OCI-M1 (cell line): Measurements from ENCODE around the gene PTGIS.

Experiments used
- DNase-seq: peaks from one replicate; lab custom pipeline; 2025; lab: John Stamatoyannopoulos, UW

Gene PTGIS

GRCh38 chr20:49496553-49497397, 71.2 kb downstream of the PTGIS start:
- no peak for DNase-seq

GRCh38 chr20:49496043-49496442, 71.9 kb downstream of the PTGIS start:
- no peak for DNase-seq

- DNase-seq: no peak
Observed at GRCh38 chr20:49490689-49491088, 77.2 kb downstream of the PTGIS start.

- DNase-seq: no peak
Observed at GRCh38 chr20:49489688-49490087, 78.2 kb downstream of the PTGIS start.

GRCh38 chr20:49486064-49486463, 81.9 kb downstream of the PTGIS start:
- no peak for DNase-seq

- no peak for DNase-seq
Observed at GRCh38 chr20:49485563-49485962, 82.4 kb downstream of the PTGIS start.

GRCh38 chr20:49484180-49485140, 83.5 kb downstream of the PTGIS start:
- peak; percentile 71 for DNase-seq

GRCh38 chr20:49483696-49484123, 84.2 kb downstream of the PTGIS start:
- DNase-seq: no peak

GRCh38 chr20:49483018-49483695, 84.8 kb downstream of the PTGIS start:
- no peak for DNase-seq

GRCh38 chr20:49482621-49483017, 85.3 kb downstream of the PTGIS start, which contains the start of gene KCNB1:
TSS of gene KCNB1 (minus strand) at chr20:49482668. CDS start at chr20:49482480, 188 bp downstream.
- DNase-seq: no peak

- DNase-seq: no peak
Observed at GRCh38 chr20:49482173-49482572, 85.8 kb downstream of the PTGIS start.

- DNase-seq: no peak
Observed at GRCh38 chr20:49481116-49481515, 86.8 kb downstream of the PTGIS start.

- no peak for DNase-seq
Observed at GRCh38 chr20:49480236-49480635, 87.7 kb downstream of the PTGIS start.

- DNase-seq: no peak
Observed at GRCh38 chr20:49479785-49480184, 88.2 kb downstream of the PTGIS start.

- no peak for DNase-seq
Observed at GRCh38 chr20:49478754-49479689, 88.9 kb downstream of the PTGIS start.

GRCh38 chr20:49478266-49478665, 89.7 kb downstream of the PTGIS start:
- DNase-seq: no peak

GRCh38 chr20:49477200-49477599, 90.7 kb downstream of the PTGIS start:
- peak; percentile 7 for DNase-seq

GRCh38 chr20:49476016-49476355, 92.0 kb downstream of the PTGIS start:
- no peak for DNase-seq

GRCh38 chr20:49475292-49476015, 92.5 kb downstream of the PTGIS start:
- no peak for DNase-seq

GRCh38 chr20:49471397-49471796, 96.5 kb downstream of the PTGIS start:
- DNase-seq: peak; percentile 22
